Sigmoid colon (tissue), 7 donors: ENCODE data around the gene BIN1. TPM values are rescaled to one million over a fixed set of nuclear protein-coding genes. Genes with fewer than 3 reads are reported as not detected.

Experiments
- DNase-seq: peaks from one replicate; pipeline ENCODE4 v3.0.0-alpha.2; 2019
- H3K27ac ChIP-seq, 4 donors: fragments of 200-600 bp; sonication (generic); one replicate each; pipeline ENCODE4 v1.5.1; 2016 to 2019; ENCODE audit warnings: mild to moderate bottlenecking in 1 of 4
- H3K27me3 ChIP-seq, 3 donors: fragments of 200-600 bp; sonication (generic); one replicate each; pipeline ENCODE4 v1.5.1; 2019; ENCODE audit warnings: mild to moderate bottlenecking in 1 of 3
- H3K36me3 ChIP-seq, 4 donors: fragments of 200-600 bp; sonication (generic); one replicate each; pipeline ENCODE4 v1.5.1; 2016 to 2019
- H3K4me1 ChIP-seq, 4 donors: fragments of 200-600 bp; sonication (generic); one replicate each; pipeline ENCODE4 v1.5.1; 2017 to 2019
- H3K4me3 ChIP-seq, 4 donors: fragments of 200-600 bp; sonication (generic); one replicate each; pipeline ENCODE4 v1.5.1; 2017 to 2019; ENCODE audit warnings: mild to moderate bottlenecking in 2 of 4, moderate library complexity in 1 of 4
- H3K9me3 ChIP-seq, 4 donors: fragments of 200-600 bp in 3 of 4; sonication (generic) in 3 of 4; one replicate each; pipeline versions ENCODE4 v1.5.1 to v1.6.1; 2013 to 2019
- CTCF ChIP-seq, 4 experiments: fragments of 450-650 bp in 3 of 4; fragments of 200-600 bp in 1 of 4; IDR thresholded peaks; one replicate each; pipeline ENCODE4 v1.5.1; 2016 to 2019; ENCODE audit warnings: antibody characterized with exemption in 4 of 4, mild to moderate bottlenecking in 3 of 4, moderate library complexity in 2 of 4
- EP300 ChIP-seq, 4 donors: sonication (generic); formaldehyde crosslinking; IDR thresholded peaks; one replicate each; pipeline ENCODE4 v1.6.1; 2017; ENCODE audit warnings: antibody characterized with exemption in 4 of 4
- POLR2A ChIP-seq, 2 donors: fragments of 450-650 bp; IDR thresholded peaks; one replicate each; pipeline ENCODE4 v1.6.1; 2016; ENCODE audit warnings: antibody characterized with exemption in 2 of 2, mild to moderate bottlenecking in 2 of 2, moderate library complexity in 2 of 2
- POLR2AphosphoS5 ChIP-seq, 4 donors: sonication (generic); formaldehyde crosslinking; IDR thresholded peaks; one replicate each; pipeline ENCODE4 v1.6.1; 2017; ENCODE audit warnings: antibody characterized with exemption in 4 of 4
- WGBS, 2 donors: extraction: QIAGEN DNeasy Blood & Tissue Kit; methylation state at CpG; one replicate each; pipeline ENCODE4 v1.1.7; 2013; 5-methylcytosine and 5-hydroxymethylcytosine counted together
- intact Hi-C: fragments of 100-400 bp; cut with DNase I; formaldehyde crosslinking; loops from one replicate; pipeline ENCODE4 v1.15.1; 2023
- polyA plus RNA-seq, 3 donors: library from polyadenylated mRNA; stranded (reverse); fragments of 200-250 nt; gene quantifications; one replicate each; pipeline ENCODE4 v1.2.3, GENCODE V29; 2013
- total RNA-seq, 4 donors: library from RNA; depleted of rRNA; stranded (reverse); fragments of >200 nt; gene quantifications; one replicate each; pipeline ENCODE4 v1.1.0, GENCODE V29; 2016
- donor health status: healthy with polysubstance abuse.
- donor health status: Bipolar disorder and iron deficiency.
- donor health status: healthy.

The BIN1 gene
- total and polyA plus RNA-seq, 7 donors: 20.3 to 57.9 (median 38.2) TPM

- H3K36me3 ChIP-seq: no peaks in the 10 kb centered on the region
- 91 to 92% methylated on average over 2 of the region's 2 CpGs for WGBS, 2 donors
- peaks cover 0 to 16% (median 13%) of the 10 kb centered on the region in 4 donors for H3K4me1 ChIP-seq
- H3K27me3 ChIP-seq: peaks cover 0 to 32% (median 0%) of the 10 kb centered on the region in 3 donors
- TF ChIP-seq EP300 (IDR thresholded peaks at IDR 0.05) (no peak), POLR2A (IDR thresholded peaks at IDR 0.05) (no peak), POLR2AphosphoS5 (IDR thresholded peaks at IDR 0.05) (no peak)
- intact Hi-C loops: no loop called here
- H3K4me3 ChIP-seq: no peak overlapping the region
- H3K27ac ChIP-seq: no peak overlapping the region
- peaks cover 0 to 2% (median 0%) of the 10 kb centered on the region in 4 donors for H3K9me3 ChIP-seq
- DNase-seq: no peak
These were observed 79.2 kb downstream of the BIN1 start for GRCh38 chr2:127027715-127028114.

- TF ChIP-seq CTCF (IDR thresholded peaks at IDR 0.05) (peak in 1 of 4 experiments; percentile 11), POLR2A (IDR thresholded peaks at IDR 0.05) (no peak)
- Histone ChIP-seq H3K36me3 (no peaks in the 10 kb centered on the region), H3K4me3 (peak overlapping the region; percentile 17 to 54 (median 42)), H3K9me3 (peaks cover 0 to 2% (median 0%) of the 10 kb centered on the region in 4 donors), H3K4me1 (peaks cover 0 to 16% (median 13%) of the 10 kb centered on the region in 4 donors), H3K27me3 (peaks cover 0 to 32% (median 0%) of the 10 kb centered on the region in 3 donors), H3K27ac (peak overlapping the region in 3 of 4 donors; percentile 29 to 39 (median 35))
- peak; percentile 86 for DNase-seq
- 1% methylated on average over 39 of the region's 39 CpGs for WGBS, 2 donors
- intact Hi-C loops: no loop called here
These were observed 81.4 kb downstream of the BIN1 start for GRCh38 chr2:127025359-127026166.

GRCh38 chr2:127024769-127025358 lies 82.1 kb downstream of the BIN1 start:
- H3K27me3 ChIP-seq: peaks cover 0 to 27% (median 0%) of the 10 kb centered on the region in 3 donors
- WGBS, 2 donors: 8 to 29% methylated on average over 29 of the region's 29 CpGs
- H3K36me3 ChIP-seq: no peaks in the 10 kb centered on the region
- TF ChIP-seq POLR2AphosphoS5 (IDR thresholded peaks at IDR 0.05) (no peak), POLR2A (IDR thresholded peaks at IDR 0.05) (no peak), CTCF (IDR thresholded peaks at IDR 0.05) (peak in 1 of 4 experiments; percentile 18)
- peak; percentile 72 for DNase-seq
- peak overlapping the region; percentile 17 to 54 (median 42) for H3K4me3 ChIP-seq
- peaks cover 0 to 2% (median 0%) of the 10 kb centered on the region in 4 donors for H3K9me3 ChIP-seq
- H3K4me1 ChIP-seq: peaks cover 0 to 16% (median 13%) of the 10 kb centered on the region in 4 donors
- peak overlapping the region in 3 of 4 donors; percentile 29 to 39 (median 35) for H3K27ac ChIP-seq
- intact Hi-C loops: no loop called here

- TF ChIP-seq CTCF (IDR thresholded peaks at IDR 0.05): no peak
- no peak for TF ChIP-seq EP300 (IDR thresholded peaks at IDR 0.05)
- TF ChIP-seq POLR2A (IDR thresholded peaks at IDR 0.05): no peak
- TF ChIP-seq POLR2AphosphoS5 (IDR thresholded peaks at IDR 0.05): no peak
- 84 to 94% methylated on average over 1 of the region's 1 CpG for WGBS, 2 donors
- Histone ChIP-seq H3K27ac (no peak overlapping the region), H3K27me3 (peaks cover 0 to 19% (median 0%) of the 10 kb centered on the region in 3 donors), H3K4me3 (no peak overlapping the region), H3K36me3 (no peaks in the 10 kb centered on the region), H3K4me1 (peaks cover 0 to 16% (median 13%) of the 10 kb centered on the region in 4 donors), H3K9me3 (peaks cover 0 to 2% (median 0%) of the 10 kb centered on the region in 4 donors)
- DNase-seq: no peak
- intact Hi-C loops: no loop called here
These were observed 83.5 kb downstream of the BIN1 start for GRCh38 chr2:127023504-127023903.

GRCh38 chr2:127022817-127023216 lies 84.1 kb downstream of the BIN1 start:
- WGBS, 2 donors: 95 to 97% methylated on average over 10 of the region's 10 CpGs
- no peaks in the 10 kb centered on the region for H3K36me3 ChIP-seq

More at GRCh38 chr2:127022817-127023216, 84.1 kb downstream of the BIN1 start:
- intact Hi-C loops: no loop called here
- peaks cover 0 to 2% (median 0%) of the 10 kb centered on the region in 4 donors for H3K9me3 ChIP-seq
- H3K4me3 ChIP-seq: no peak overlapping the region
- H3K27ac ChIP-seq: no peak overlapping the region
- peaks cover 0 to 16% (median 13%) of the 10 kb centered on the region in 4 donors for H3K4me1 ChIP-seq
- H3K27me3 ChIP-seq: peaks cover 0 to 14% (median 0%) of the 10 kb centered on the region in 3 donors
- DNase-seq: no peak
- no peak for TF ChIP-seq CTCF (IDR thresholded peaks at IDR 0.05)
- no peak for TF ChIP-seq POLR2A (IDR thresholded peaks at IDR 0.05)
- no peak for TF ChIP-seq POLR2AphosphoS5 (IDR thresholded peaks at IDR 0.05)
- TF ChIP-seq EP300 (IDR thresholded peaks at IDR 0.05): no peak
